Astrocyte (in vitro differentiated cells and primary cell): ENCODE data around the gene LRBA. TPM values are rescaled to one million over a fixed set of nuclear protein-coding genes. Genes with fewer than 3 reads are reported as not detected.

Experiments
- DNase-seq: peaks from one replicate; pipeline ENCODE4 v3.0.0-alpha.2; 2010; ENCODE audit warnings: low read depth
- FAIRE-seq: peaks from 2 replicates; lab custom pipeline; 2011; peaks lifted over from hg19 to GRCh38; lab: Jason Lieb, UNC
- H2AFZ ChIP-seq: 2 replicates; pipeline ENCODE4 v1.6.0; 2012; ENCODE audit warnings: low read depth, low read length, inconsistent platforms
- H3K27ac ChIP-seq: 2 replicates; pipeline ENCODE4 v1.5.1; 2011; ENCODE audit warnings: low read depth, low read length, inconsistent platforms
- H3K27me3 ChIP-seq: 2 replicates; pipeline ENCODE4 v1.6.0; 2011; ENCODE audit warnings: low read length, inconsistent platforms; ENCODE audit not compliant: insufficient read depth
- H3K36me3 ChIP-seq: 2 replicates; pipeline ENCODE4 v1.5.1; 2011; ENCODE audit warnings: low read length, inconsistent platforms; ENCODE audit not compliant: insufficient read depth
- H3K4me1 ChIP-seq: 2 replicates; pipeline ENCODE4 v1.5.1; 2011; ENCODE audit warnings: low read length, inconsistent platforms; ENCODE audit not compliant: insufficient read depth
- H3K4me2 ChIP-seq: 2 replicates; pipeline ENCODE4 v1.6.0; 2012; ENCODE audit warnings: low read length, inconsistent platforms
- H3K4me3 ChIP-seq: 2 replicates; pipeline ENCODE4 v1.5.1; 2011; ENCODE audit warnings: low read depth, mild to moderate bottlenecking, low read length, inconsistent platforms; ENCODE audit not compliant: insufficient read depth
- H3K79me2 ChIP-seq: 2 replicates; pipeline ENCODE4 v1.6.0; 2012; ENCODE audit warnings: mild to moderate bottlenecking, low read length, inconsistent platforms; ENCODE audit not compliant: insufficient read depth
- H3K9ac ChIP-seq: 2 replicates; pipeline ENCODE4 v1.6.0; 2012; ENCODE audit warnings: mild to moderate bottlenecking, low read length, inconsistent platforms
- H3K9me3 ChIP-seq: 2 replicates; pipeline ENCODE4 v1.5.1; 2012; ENCODE audit warnings: low read depth, mild to moderate bottlenecking, low read length, inconsistent platforms; ENCODE audit not compliant: insufficient read depth
- H4K20me1 ChIP-seq: 2 replicates; pipeline ENCODE4 v1.6.0; 2012; ENCODE audit warnings: low read length, inconsistent platforms; ENCODE audit not compliant: insufficient read depth
- H3K27ac Mint-ChIP-seq: one replicate; pipeline ENCODE4 v1.8.0; 2021; ENCODE audit warnings: mild to moderate bottlenecking, mixed read lengths; ENCODE audit not compliant: unreplicated experiment
- H3K27me3 Mint-ChIP-seq: one replicate; pipeline ENCODE4 v1.8.0; 2021; ENCODE audit warnings: low read depth, mixed read lengths; ENCODE audit not compliant: unreplicated experiment
- H3K36me3 Mint-ChIP-seq: one replicate; pipeline ENCODE4 v1.8.0; 2021; ENCODE audit warnings: low read depth, mixed read lengths; ENCODE audit not compliant: unreplicated experiment
- H3K4me1 Mint-ChIP-seq: one replicate; pipeline ENCODE4 v1.8.0; 2021; ENCODE audit warnings: low read depth, mixed read lengths; ENCODE audit not compliant: unreplicated experiment
- H3K4me3 Mint-ChIP-seq: one replicate; pipeline ENCODE4 v1.8.0; 2021; ENCODE audit warnings: mild to moderate bottlenecking, moderate library complexity, mixed read lengths; ENCODE audit not compliant: unreplicated experiment
- H3K9me3 Mint-ChIP-seq: one replicate; pipeline ENCODE4 v1.8.0; 2021; ENCODE audit warnings: mild to moderate bottlenecking, mixed read lengths; ENCODE audit not compliant: unreplicated experiment
- EZH2 ChIP-seq: IDR thresholded peaks from 2 replicates; pipeline ENCODE4 v1.6.1; 2012; ENCODE audit warnings: mild to moderate bottlenecking, low read length, inconsistent platforms; ENCODE audit not compliant: insufficient read depth
- total RNA-seq: library from RNA; stranded (reverse); gene quantifications from 2 replicates; pipeline ENCODE4 v1.2.1, GENCODE V29; 2021
- TF ChIP-seq, protein P1 (sequence below): IDR thresholded peaks from 2 replicates; pipeline ENCODE4 v1.5.1; 2011; ENCODE audit warnings: low read depth, mild to moderate bottlenecking, inconsistent platforms, low read length, moderate library complexity; ENCODE audit not compliant: insufficient read depth

Gene LRBA
- total RNA-seq, 1 donor from 2014 or later = 25.3 TPM

DNA sequence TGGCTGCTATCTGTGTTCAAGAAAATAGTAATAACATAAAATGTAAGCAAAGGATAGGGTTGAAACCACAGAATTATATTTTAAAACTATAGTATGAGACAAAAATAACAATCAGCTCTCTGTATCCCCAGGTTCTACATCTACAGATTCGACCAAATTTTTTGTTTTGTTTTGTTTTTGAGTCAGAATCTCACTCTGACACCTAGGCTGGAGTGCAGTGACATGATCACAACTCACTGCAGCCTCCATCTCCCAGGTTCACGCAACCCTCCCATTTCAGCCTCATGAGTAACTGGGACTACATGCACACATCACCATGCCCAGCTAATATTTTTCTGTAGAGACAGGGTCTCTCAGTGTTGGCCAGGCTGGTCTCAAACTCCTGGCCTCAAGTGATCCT lies 319.9 kb downstream of the LRBA start:
- TF ChIP-seq EZH2 = no peak
- no peaks in the 10 kb centered on the region for H4K20me1 ChIP-seq
- no peak overlapping the region for H3K4me2 ChIP-seq
- Mint-ChIP-seq H3K36me3 (no peaks in the 10 kb centered on the region), H3K4me3 (no peak overlapping the region), H3K27ac (no peak overlapping the region), H3K27me3 (no peaks in the 10 kb centered on the region), H3K4me1 (peaks cover 1% of the 10 kb centered on the region), H3K9me3 (no peaks in the 10 kb centered on the region)
- no peak overlapping the region for H3K4me3 ChIP-seq
- H3K27ac ChIP-seq = no peak overlapping the region
- H3K4me1 ChIP-seq = no peaks in the 10 kb centered on the region
- no peaks in the 10 kb centered on the region for H3K79me2 ChIP-seq
- DNase-seq (no peak), FAIRE-seq (no peak)
- no peaks in the 10 kb centered on the region for H3K9me3 ChIP-seq
- no peaks in the 10 kb centered on the region for H3K36me3 ChIP-seq
- H3K27me3 ChIP-seq = no peaks in the 10 kb centered on the region
- no peak overlapping the region for H2AFZ ChIP-seq
- H3K9ac ChIP-seq = no peak overlapping the region

GRCh38 chr4:150694438-150694837 lies 320.6 kb downstream of the LRBA start:
- Histone ChIP-seq H3K4me1 (no peaks in the 10 kb centered on the region), H3K4me2 (no peak overlapping the region), H3K9ac (no peak overlapping the region), H3K36me3 (no peaks in the 10 kb centered on the region), H3K79me2 (no peaks in the 10 kb centered on the region), H3K27ac (no peak overlapping the region), H4K20me1 (no peaks in the 10 kb centered on the region), H3K4me3 (no peak overlapping the region), H3K27me3 (no peaks in the 10 kb centered on the region), H3K9me3 (no peaks in the 10 kb centered on the region), H2AFZ (no peak overlapping the region)
- Mint-ChIP-seq H3K4me3 (no peak overlapping the region), H3K4me1 (peaks cover 1% of the 10 kb centered on the region), H3K27ac (no peak overlapping the region), H3K36me3 (no peaks in the 10 kb centered on the region), H3K9me3 (no peaks in the 10 kb centered on the region), H3K27me3 (no peaks in the 10 kb centered on the region)
- DNase-seq (no peak), FAIRE-seq (no peak)
- TF ChIP-seq EZH2 = no peak
- TF ChIP-seq, protein P1, sequence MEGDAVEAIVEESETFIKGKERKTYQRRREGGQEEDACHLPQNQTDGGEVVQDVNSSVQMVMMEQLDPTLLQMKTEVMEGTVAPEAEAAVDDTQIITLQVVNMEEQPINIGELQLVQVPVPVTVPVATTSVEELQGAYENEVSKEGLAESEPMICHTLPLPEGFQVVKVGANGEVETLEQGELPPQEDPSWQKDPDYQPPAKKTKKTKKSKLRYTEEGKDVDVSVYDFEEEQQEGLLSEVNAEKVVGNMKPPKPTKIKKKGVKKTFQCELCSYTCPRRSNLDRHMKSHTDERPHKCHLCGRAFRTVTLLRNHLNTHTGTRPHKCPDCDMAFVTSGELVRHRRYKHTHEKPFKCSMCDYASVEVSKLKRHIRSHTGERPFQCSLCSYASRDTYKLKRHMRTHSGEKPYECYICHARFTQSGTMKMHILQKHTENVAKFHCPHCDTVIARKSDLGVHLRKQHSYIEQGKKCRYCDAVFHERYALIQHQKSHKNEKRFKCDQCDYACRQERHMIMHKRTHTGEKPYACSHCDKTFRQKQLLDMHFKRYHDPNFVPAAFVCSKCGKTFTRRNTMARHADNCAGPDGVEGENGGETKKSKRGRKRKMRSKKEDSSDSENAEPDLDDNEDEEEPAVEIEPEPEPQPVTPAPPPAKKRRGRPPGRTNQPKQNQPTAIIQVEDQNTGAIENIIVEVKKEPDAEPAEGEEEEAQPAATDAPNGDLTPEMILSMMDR = no peak

DNA sequence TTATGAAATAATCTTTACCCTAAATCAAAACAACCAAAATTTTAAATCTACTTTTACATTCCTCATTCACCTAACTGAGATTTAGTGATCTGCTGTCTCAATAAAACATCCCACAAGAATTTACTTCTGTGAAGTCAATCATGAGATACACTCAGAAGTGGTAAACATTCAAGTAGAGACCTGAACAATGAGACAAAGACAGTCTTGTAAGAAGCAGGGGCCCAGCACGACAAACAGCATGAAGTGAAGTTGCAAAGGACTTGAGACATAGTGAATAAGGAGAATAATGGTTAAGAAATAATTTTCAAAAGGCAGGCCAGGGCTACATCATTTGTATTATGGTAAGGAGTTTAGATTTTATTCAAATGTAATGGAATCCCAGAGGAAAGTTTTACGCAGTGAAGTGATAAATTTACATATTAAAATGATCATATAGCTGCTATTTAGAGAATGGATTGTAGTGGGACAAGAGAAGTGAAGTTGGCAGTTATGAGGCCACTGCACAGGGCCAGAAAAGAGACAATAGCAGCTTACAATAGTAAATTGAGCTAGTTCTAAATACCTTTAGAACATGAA lies 331.2 kb downstream of the LRBA start:
- H3K27ac ChIP-seq = no peak overlapping the region
- no peak overlapping the region for H3K4me3 ChIP-seq
- no peaks in the 10 kb centered on the region for H3K36me3 ChIP-seq
- H3K27me3 Mint-ChIP-seq = no peaks in the 10 kb centered on the region
- no peaks in the 10 kb centered on the region for H3K4me1 Mint-ChIP-seq
- H3K27ac Mint-ChIP-seq = no peak overlapping the region
- TF ChIP-seq, protein P1 = no peak
- TF ChIP-seq EZH2 = no peak
- H3K9me3 Mint-ChIP-seq = peaks cover 3% of the 10 kb centered on the region
- no peak overlapping the region for H3K4me3 Mint-ChIP-seq
- H3K36me3 Mint-ChIP-seq = peaks cover 3% of the 10 kb centered on the region
- no peak overlapping the region for H3K9ac ChIP-seq
- H3K27me3 ChIP-seq = no peaks in the 10 kb centered on the region
- DNase-seq (no peak), FAIRE-seq (no peak)
- H2AFZ ChIP-seq = no peak overlapping the region
- H3K4me1 ChIP-seq = no peaks in the 10 kb centered on the region
- no peaks in the 10 kb centered on the region for H3K9me3 ChIP-seq
- H3K79me2 ChIP-seq = no peaks in the 10 kb centered on the region
- H3K4me2 ChIP-seq = no peak overlapping the region
- no peaks in the 10 kb centered on the region for H4K20me1 ChIP-seq
